Measurements from ENCODE around the gene COL6A6.
"Not testable (repeated sequence)": the region's sequence is repeated elsewhere in the genome, so short reads cannot be mapped to it uniquely, and the experiment has no call there.

Gene COL6A6

GRCh38 chr3:130539005-130539404 lies 22.0 kb downstream of the COL6A6 start:
- peak; percentile 80 for DNase-seq

GRCh38 chr3:130543322-130543721 lies 26.3 kb downstream of the COL6A6 start:
- peak; percentile 71 for DNase-seq

- DNase-seq: no peak
These were observed 30.1 kb downstream of the COL6A6 start for GRCh38 chr3:130546920-130547679.

GRCh38 chr3:130547680-130548065 lies 30.7 kb downstream of the COL6A6 start:
- DNase-seq: not testable (repeated sequence)

GRCh38 chr3:130548356-130548755 lies 31.4 kb downstream of the COL6A6 start:
- no peak for DNase-seq

- no peak for DNase-seq
These were observed 40.5 kb downstream of the COL6A6 start for GRCh38 chr3:130557336-130558035.

GRCh38 chr3:130558366-130558765 lies 41.4 kb downstream of the COL6A6 start:
- no peak for DNase-seq

- DNase-seq: no peak
These were observed 48.2 kb downstream of the COL6A6 start for GRCh38 chr3:130565224-130565623.

Data from OCI-M1 (cell line).